ENCODE results near the gene TBX4.

TBX4 gene

DNA sequence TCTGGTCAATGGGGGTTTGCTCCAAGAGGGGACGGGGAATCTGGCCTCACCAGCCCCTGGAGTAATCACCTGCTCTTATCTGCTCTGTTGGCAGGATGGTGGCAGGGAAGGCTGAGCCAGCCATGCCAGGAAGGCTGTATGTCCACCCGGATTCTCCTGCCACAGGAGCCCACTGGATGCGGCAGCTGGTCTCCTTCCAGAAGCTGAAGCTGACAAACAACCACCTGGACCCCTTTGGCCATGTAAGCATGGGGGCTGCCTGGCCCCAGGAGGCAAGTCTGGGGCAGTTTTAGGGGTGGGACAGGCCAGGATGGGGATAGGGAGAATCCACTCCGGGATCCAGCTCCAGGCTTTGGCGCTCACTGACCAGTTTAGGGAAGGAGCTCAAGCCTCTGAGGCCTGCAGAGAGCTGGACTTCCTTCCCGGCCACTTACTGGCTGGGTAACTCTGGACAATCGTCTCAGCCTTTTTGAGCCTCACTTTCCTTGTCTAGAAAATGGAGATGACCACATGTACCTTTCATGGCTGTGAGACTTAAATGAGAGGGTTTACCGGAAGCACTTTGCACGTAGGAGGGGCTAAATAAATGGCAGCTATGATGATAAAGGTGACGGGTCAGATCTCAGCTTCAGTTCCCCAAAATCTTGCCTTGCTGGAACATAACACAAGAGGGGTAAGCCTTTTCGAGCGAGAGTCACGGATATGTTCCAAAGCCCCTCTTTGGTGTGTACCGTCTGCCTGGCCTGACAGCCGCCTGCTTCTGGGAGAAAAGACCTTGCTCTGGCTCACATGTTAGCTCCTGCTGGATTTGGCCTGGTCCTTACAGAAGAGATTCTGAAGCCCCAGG is 15.4 kb downstream of the TBX4 start:
- no peak for DNase-seq

DNA sequence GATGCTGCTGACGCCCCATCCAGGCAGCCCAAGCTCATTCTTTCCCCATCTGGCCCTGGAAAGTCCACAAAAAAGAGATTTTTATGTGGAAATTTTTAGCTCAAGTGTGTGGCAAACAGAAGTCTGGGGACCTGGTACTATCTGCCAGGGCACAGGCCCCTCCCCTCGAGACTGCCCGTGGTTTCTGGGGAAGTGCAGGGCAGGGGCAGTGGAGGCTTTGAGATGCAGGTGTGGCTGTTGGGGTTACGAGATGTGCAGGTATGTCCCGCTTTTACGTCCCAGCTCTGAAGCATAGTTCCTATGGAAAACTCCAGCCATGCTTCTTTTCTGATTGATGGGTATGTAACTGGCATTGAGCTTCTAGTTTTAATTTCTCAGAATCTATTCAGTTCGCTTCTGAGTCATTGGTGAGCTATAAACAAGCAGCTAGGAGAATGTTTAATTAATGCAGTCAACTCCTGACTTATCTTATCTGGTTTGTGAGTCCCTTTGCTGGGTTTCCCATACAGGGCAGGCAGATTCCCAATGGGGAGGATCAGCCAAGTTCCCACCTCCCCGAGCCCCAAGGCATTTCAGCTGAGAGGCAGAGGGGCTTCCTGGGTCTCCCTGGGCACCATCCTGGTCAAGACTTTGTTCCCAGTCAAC is 16.2 kb downstream of the TBX4 start:
- DNase-seq, result no peak

DNA sequence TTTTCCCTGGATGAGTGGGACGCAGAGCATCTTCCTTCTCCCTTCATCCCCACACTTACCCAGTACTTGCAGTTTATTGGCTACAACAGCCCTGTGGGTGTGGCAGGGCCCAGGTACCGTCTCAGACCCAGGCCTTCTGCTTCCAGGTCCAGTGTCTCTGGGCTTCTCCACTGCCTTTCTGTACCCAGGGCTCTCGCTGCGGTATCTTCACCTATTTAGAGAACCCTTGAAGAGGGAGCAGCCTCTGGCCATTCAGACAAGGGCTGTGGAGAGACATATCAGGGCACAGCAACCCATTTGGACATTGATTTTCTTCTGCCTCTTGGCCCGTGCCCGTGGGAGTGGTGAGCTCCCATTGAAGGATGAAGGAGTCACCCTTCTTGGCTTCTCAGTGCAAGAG is 17.3 kb downstream of the TBX4 start:
- DNase-seq, result no peak

DNA sequence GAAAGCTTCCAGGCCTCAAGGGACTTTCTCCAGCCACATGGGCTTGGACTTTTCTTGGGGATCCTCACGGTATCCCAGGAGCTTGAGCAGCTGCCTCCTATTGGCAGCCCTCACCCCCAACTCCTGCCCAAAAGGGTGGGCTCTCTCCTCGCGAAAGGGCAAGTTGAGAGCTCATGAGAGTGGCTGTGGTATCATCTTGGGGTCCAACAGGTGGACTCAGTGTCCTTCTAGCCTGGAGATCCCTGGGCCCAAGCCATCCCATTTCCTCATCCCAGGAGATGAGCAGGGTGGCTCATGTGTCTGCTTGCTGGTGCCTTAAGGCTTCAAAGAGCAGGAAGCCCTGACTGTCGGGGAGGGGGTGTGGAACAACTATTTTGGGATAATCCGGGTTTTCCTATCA is 17.7 kb downstream of the TBX4 start:
- no peak for DNase-seq

DNA sequence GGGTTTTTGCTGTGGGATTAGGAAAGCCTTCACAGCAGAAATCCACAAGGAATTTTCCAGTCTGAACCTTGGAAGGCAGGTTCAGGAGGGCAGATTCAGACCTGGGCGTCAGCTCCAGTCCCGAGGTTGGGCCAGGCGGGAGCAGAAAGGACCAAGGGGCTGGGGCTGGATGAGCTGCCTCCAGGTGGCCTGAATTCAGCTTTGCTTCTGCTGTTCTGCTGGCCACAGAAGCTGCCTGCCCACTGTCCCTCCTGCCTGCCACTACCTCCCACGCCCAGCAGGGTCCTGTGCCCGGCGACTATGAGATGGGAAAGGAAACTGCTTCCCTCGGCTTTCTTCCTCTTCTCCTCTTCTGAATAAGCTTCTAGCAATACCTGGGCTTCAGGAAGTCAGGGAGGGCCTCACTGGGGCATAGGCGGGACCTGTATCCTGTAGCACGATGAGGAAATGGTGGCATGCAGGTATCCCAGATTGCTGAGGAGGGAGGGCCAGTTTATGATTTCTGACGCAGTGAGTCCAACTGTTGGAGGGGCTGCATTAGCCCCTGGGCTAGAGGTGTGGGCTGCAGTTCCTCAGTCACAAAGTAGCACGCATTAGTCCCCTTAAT is 18.4 kb downstream of the TBX4 start:
- DNase-seq, result no peak

- no peak for DNase-seq
These were observed 22.2 kb downstream of the TBX4 start for GRCh38 chr17:61474235-61474927.

DNA sequence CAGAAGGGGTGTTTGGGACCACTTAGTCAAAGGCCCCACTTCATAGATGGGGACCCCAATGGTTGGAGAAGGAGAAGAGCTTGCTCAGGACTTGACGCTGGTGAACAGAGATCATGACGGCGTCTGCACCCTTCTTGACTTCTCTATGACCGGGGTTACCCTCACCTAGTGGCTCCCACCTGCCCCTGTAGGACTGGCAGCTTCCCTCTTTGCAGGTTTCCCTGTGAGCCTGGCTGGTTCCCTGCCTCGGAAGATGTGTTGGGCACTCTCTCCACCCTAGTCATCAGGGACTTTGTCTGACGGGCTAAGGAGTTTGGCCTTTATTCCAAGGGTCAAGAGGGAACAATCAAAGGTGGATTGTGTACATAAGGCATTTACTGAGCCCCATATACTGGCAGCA is 22.7 kb downstream of the TBX4 start:
- no peak for DNase-seq

DNA sequence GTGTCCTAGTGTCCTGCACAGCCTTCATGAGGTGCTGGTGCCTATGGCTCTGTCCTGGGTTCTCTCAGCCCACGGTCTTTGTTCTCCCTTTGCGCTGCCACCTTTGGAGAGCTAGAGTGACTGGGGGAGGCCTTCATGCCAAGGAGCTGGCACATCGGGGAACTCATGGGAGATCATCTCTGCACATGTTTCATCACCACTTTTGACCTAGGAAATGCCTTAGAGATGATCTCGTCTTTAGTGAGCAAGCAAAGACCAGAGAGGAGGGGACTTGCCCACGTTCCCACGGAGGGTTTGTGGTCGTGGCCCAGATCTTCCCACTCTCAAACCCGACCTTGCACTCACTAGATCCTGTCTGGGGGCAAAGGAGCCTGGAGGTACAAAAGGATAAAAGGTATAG is 23.5 kb downstream of the TBX4 start:
- DNase-seq, result no peak

- DNase-seq, result no peak
These were observed 24.4 kb downstream of the TBX4 start for GRCh38 chr17:61476476-61477203.

DNA sequence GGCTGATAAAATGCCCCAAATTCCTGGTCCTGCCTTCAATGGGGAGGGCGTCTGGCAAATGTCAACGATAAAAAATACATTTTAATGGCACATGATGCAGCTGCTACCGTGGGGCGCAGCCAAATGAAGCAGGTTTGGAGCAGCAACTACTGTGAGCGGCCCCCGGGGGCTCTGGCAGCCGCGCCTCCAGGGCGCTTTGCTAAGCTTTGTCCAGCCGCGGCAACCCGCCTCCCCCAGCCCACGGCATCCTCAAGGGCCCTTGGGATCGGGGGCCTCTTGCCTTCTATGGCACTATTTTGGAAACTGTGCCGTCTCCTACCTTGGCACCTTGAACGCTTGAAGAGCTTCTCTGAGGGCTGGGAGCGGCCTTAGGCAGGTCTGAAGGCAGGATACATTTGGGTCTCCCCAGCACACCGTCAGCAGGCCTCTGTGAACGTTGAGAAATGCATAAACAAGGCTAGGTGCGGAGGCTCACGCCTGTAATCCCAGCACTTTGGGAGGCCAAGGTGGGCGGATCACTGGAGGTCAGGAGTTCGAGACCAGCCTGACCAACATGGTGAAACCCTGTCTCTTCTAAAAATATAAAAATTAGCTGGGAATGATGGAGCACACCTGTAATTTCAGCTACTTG is 25.1 kb downstream of the TBX4 start:
- DNase-seq, result no peak

DNA sequence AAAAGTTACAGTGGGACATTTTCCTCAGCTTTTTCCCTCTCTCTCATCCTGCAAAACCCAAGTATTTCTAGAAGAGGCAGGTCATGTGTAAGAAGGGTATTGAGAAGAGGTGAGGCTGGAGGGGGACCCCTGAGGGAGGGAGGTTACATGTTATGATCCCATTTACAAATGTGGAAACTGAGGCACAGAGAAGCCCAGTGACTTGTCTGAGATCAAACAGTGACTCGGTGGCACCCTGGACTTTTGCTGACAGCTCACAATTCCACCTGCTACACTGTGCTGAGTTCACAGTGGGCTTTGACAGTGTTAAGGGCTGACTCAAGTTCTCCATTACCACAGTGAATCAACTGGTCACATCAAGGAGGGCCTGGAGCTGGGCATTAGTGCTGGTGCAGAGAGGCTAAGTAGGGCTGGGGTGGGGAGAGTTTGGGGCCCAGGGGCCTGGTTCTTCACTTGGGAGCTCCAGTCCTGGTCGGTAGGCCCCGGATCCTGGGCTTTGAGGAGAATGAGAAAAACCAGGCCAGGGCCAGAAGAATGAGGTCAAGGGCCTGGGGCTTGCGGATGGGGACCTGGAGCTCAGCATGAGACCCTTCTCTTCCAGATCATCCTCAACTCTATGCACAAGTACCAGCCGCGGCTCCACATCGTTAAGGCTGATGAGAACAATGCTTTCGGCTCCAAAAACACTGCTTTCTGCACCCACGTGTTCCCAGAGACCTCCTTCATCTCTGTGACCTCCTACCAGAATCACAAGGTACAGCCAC is 26.0 kb downstream of the TBX4 start:
- DNase-seq, result no peak

DNA sequence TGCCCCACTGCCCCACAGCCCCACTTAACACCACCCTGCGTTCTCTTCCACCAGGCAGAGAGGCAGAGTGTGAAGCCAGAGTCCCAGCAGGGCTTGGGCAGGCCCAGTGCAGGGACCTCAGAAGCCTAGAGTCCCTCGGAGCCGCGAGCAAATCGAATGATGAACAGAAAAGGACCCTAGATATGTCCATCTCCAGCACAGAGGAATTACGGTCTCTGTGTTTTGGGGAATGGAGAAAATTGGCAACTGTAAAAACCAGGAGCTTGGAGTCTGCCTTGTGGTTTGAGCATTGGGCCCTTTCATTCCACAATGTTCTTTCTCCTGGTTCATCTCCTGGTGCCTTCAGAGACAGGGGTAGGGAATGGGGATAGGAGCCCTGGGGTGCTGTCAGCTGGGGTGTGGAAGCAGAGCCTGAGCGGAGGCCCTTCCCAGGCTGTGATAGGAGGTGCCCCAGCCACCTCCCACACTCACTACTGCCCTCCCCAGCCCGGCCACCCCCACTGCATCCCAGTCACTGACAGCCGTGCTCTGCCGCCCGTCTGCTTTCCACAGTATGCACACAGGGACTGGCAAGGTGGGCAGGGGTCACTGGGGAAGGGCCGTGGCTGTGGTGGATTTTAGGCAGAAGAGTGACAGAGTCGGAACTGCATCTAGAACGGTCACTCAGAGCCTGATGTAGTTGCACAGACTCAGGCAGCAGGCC is 26.7 kb downstream of the TBX4 start:
- no peak for DNase-seq

GRCh38 chr17:61479493-61480413 is 27.5 kb downstream of the TBX4 start:
- no peak for DNase-seq

- DNase-seq, result no peak
These were observed 28.2 kb downstream of the TBX4 start for GRCh38 chr17:61480414-61480807.

- no peak for DNase-seq
These were observed 29.2 kb downstream of the TBX4 start for GRCh38 chr17:61481421-61481820.

GRCh38 chr17:61482467-61482866 is 30.2 kb downstream of the TBX4 start:
- no peak for DNase-seq

DNA sequence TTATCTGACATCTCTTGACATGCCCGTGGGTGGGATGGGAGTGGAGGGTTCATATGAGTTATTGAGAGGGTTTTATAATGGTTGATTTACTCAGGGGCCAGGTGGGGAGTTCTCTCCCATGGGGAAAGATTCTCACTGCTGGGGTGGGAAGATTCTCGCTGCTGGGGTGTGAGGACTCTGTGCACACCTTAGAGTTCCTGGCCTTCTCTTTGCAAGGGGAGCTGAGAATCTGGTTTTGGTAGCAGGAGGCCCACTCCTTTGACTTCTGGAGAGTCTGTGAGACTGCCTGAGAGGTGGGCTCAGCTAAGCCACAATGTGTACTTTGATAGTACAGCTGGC is 31.5 kb downstream of the TBX4 start:
- DNase-seq, result no peak

- DNase-seq, result no peak
These were observed 32.0 kb downstream of the TBX4 start for GRCh38 chr17:61484174-61484573.

- DNase-seq, result no peak
These were observed 33.0 kb downstream of the TBX4 start for GRCh38 chr17:61485067-61485775.
